GM19351 (cell line): ENCODE data around the gene HSPA5.
"Not testable (repeated sequence)": the region's sequence is repeated elsewhere in the genome, so short reads cannot be mapped to it uniquely, and the experiment has no call there.

ENCODE experiments used
- ATAC-seq: cut with Tn5 transposase; IDR thresholded peaks from one replicate; pipeline ENCODE4 v1.9.1; 2021; ENCODE audit warnings: mild to moderate bottlenecking, moderate library complexity; ENCODE audit not compliant: unreplicated experiment

The HSPA5 gene

DNA sequence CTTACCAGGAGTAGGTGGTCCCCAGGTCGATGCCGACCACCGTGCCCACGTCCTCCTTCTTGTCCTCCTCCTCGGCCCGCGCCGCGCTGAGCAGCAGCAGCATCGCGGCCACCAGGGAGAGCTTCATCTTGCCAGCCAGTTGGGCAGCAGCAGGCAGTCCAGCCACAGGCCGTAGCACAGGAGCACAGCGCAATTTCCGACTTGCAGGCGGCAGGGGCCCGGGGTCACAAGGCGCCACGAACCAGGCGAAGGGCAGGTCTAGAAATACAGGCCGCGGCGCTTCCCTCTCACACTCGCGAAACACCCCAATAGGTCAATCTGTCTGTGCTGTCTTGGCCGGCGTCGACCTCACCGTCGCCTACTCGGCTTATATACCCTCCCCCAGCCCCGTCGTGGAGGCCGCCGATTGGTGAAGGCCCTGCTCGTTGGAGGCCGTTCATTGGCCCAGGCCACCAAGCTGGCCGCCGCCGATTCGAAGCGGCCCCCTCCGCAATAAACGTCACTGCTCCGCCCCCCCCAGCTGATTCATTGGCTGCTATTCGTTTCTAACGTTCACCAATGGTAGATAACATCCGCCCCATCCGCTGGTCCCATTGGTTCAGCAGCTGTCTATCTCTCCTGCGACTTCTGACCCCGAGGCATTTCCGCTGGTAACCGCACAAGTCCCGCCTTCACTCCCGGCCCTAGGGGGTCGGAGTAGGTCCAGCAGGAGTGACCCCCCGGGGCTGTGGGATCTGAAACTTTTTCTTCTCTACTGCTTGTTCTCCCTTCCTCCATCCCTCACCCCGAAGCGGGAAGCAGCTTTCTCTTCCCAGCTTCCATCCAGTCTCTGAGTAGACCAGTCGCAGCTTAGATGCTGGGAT, at the start of gene HSPA5:
Gene HSPA5, minus strand, starts transcription at position 344 of the 863 bp plus-strand sequence. Its CDS starts 217 bp downstream, at position 127.
- ATAC-seq: peak; percentile 88

- ATAC-seq: not testable (repeated sequence)
These were observed 45.8 kb upstream of the HSPA5 start for GRCh38 chr9:125286935-125287433.

DNA sequence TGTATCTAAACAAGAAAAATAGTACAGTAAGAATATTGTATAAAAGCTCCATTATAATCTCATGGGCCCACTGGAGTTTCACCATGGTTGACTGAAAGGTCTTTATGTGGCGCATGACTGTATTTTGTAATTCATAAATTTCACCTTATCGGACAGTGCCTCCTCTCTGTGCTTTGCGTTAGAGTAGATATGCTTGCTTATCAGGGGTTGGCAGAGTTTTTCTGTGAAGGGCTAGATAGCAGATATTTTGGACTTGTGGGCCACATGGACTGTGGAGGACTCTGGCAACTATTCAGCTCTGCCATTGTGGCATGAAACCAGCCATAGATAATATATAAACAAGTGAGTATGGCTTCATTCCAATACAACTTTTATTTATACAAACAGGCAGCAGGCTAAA, 43.7 kb upstream of the HSPA5 start:
- no peak for ATAC-seq

DNA sequence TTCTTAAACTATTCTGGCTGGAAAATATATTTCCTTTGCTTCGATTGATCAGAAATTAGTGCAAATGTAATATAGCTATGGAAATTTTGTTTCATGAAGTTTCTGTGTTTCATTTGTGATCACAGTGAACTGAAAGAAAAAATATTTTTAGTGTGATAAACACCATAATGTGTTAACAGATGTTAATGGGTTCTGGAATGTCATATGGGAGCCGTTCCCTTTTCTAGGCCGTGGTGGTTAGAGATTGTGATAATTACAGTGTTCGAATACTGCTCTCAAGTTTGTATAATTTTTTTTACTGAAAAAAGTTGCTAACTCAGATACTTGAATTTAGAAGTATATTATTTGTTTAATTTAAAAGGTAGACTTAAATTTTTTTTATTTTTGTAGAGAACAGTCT, 39.8 kb upstream of the HSPA5 start:
- no peak for ATAC-seq

DNA sequence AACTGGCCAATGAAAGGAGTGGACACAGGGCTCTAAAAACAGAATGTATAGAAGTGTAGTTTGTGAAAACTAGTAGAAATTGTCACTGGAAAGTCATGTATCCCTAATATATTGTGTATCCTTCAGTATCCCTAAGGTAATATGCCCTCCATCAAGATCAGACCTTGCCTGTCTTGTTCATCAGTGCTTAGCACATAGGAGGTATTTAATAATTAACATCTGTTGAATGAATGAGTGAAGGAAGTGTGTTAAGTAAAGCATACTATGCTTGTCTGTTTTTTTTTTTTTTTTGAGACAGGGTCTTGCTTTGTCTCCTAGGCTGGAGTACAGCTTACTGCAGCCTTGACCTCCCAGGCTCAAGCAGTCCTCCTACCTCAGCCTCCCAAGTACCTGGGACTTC, 36.3 kb upstream of the HSPA5 start:
- ATAC-seq: no peak

- no peak for ATAC-seq
These were observed 35.6 kb upstream of the HSPA5 start for GRCh38 chr9:125276771-125277170.

DNA sequence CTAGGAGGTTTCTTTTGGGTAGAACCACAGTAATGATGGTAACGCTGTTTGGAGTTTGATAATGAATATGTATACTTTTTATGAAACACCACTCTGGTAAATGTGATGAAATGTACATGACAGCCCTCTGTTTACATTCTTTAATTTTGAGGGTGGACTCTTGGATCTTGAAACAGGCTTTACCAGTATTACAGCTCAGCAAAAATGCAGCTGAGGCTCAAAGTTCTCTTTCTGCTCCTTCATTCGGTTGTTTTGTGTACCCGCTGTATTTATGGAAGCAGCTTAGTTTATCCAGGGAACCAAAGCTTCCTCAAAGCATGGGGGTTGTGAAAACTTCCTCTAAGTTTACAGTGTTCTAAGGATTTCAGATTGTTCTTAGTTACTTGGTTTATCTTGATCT, 31.6 kb upstream of the HSPA5 start:
- no peak for ATAC-seq

DNA sequence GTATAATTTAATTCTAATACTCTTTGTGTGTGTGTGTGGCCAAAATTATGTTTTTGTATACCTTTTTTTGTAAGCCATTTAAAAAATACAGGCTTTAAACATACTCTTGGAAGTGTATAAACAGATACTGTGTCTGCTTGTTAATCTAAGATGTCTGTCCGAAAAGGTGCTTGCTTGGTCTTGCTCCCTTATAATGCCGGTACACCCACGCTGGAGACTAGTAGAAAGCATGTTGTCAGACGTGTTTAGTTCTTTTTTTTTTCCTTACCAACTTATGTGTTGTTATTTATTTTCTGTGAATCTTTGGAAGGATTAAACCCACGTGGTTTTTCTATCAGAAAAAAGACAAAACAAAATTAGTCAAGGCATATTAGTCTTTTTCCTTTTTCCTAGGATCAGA, 29.9 kb upstream of the HSPA5 start:
- no peak for ATAC-seq

DNA sequence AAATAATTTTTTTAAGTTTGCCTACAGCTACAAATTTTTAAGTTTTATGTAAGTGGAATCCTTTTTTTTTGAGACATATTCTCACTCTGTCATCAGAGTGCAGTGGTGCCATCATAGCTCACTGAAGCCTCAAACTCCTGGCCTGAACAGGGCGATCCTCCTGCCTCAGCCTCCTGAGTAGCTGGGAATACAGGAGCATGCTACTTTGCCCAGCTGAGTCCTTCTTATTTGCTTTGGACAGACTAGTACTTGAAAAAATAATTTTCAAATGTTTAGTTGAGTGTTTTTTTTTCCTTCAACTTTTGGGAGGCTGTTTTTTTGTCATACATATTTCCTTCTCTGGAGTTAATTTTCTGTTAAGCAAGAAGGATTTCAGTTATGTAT, 27.9 kb upstream of the HSPA5 start:
- no peak for ATAC-seq

DNA sequence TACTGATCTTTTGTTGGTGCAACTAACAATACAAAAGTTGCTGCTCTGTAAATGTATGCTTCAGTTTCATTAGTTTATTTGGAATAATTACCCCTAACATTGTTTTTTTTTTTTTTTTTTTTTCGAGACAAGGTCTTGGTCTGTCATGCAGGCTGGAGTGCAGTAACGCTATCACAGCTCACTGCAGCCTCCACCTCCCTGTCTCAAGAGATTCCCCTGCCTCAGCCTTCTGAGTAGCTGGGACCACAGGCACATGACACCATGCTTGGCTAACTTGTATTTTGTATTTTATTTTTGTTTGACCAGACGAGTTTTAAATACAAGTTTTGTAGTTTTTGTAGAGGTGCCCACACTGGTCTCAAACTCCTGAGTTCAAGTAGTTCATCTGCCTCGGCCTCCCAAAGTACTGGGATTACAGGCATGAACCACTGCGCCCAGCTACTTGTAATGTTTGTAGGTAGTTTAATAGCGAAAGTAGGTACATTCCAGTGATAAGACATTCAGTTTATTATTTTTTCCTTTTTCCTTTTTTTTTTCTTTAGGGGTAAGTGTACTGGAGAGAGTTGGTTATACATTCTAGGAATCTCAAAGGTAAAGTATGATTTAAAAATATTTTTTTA, 27.4 kb upstream of the HSPA5 start:
- ATAC-seq: no peak

DNA sequence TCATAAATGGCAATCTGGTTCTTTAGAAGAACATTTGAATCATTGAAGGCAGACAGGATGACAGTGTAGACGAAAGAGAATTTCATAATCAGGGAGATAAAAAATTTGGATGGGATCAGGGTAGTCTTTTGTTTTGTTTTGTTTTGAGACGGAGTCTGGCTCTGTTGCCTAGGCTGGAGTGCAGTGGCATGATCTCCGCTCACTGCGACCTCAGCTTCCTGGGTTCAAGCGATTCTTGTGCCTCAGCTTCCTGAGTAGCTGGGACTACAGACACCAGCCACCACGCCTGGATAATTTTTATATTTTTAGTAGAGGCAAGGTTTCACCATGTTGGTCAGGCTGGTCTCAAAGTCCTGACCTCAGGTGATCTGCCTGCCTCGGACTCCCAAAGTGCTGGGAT, 22.9 kb upstream of the HSPA5 start:
- not testable (repeated sequence) for ATAC-seq

GRCh38 chr9:125262294-125262991, 21.3 kb upstream of the HSPA5 start:
- ATAC-seq: peak; percentile 5

DNA sequence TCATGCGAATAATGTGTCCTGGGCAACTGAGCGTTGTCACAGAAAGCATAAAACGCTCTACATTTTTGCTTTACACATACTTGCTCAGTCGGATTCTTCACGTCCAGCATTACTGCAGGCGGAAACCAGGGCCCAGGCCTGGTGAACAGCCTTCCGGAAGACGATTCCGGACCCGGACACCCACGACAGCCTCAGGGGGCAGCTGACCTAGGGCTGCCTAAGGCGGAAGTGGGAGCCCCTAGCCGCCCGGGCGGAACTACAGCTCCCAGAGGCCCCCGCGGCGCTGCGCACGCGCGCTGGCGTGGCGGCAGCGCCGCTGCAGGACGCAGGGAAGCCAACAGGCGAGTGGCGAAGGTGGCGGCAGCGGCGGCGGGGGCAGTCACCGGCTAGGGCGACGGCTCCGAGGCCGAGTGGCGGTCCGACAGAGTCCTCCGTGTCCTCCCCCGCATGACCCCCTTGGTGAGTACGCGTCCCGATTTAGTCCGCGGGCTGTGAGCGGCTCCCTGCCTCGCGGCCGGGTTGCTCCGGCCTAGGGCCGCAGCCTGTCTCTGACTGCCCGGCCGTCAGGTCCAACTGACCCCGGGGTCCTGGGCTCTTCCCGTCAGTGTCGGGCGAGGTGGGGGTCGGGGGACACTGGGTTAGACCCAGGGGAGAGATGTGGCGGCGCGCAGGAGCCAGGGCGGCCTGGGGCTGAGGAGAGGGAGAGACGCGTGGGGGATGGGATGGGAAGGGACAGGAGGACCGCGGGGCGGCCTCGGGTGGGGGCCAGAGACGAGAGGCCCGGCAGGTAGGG, 20.6 kb upstream of the HSPA5 start, which contains the start of gene GAPVD1:
Gene GAPVD1, plus strand, starts transcription at position 326 of the 793 bp plus-strand sequence. CDS start 37,096 bp downstream, outside the sequence.
- peak; percentile 95 for ATAC-seq

GRCh38 chr9:125260561-125260960, 19.4 kb upstream of the HSPA5 start:
- no peak for ATAC-seq

DNA sequence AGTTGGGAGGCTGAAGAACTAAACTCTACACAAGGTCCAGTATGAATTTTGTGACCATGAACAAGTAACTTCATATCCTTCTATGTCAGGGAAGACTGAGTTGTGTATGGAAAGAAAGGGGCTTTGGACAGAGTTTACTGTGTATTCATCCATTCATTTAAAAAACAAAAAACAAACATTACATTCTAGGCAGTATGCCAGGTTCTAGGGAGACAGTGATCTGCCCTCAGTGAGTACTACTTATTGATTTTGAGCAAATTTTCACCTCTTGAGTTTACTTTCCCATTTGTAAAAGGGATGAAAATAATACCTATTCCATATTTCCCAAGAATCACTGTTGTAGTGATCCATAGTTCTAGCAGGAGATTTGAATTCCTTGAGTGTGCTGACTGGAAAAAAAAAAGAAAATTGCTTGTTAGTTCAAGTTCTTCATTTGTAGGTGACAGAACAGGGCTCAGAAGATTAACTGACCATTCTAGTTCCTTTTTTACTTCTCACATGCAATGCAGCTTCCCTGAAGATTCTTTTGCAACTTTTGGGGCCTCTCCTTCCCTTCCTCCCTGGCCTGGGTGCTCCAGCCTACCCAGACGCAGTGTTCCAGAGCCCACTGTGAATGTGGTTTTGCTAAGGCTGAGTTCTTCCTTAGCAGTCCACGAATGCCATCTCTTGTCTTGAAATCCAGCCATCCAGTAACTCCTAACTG, 17.8 kb upstream of the HSPA5 start:
- ATAC-seq: no peak

DNA sequence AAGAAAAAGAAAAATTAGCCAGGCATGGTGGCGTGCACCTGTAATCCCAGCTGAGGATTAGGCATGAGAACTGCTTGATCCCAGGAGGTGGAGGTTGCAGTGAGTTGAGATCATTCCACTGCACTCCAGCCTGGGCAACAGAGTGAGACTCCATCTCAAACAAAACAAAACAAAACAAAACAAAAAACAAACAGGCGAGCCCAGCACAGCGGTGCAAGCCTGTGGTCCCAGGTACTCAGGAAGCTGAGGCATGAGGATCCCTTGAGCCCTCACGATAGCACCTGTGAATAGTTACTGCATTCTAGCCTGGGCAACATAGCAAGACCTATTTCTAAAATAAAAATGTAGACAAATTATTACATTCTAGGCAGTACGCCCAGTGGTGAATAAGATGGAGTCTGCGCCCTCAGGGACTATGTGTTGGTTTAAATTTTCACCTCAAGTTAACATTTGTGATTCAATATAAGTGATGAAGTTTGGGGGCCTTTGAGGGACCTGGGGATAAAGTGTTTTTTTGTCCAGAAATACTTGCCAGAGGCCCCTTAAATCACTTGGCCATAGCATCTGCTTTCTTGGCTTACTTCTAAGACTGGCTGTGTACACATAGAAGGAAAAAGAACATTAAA, 17.1 kb upstream of the HSPA5 start:
- no peak for ATAC-seq

- no peak for ATAC-seq
These were observed 14.7 kb upstream of the HSPA5 start for GRCh38 chr9:125255781-125256391.

- no peak for ATAC-seq
These were observed 13.1 kb upstream of the HSPA5 start for GRCh38 chr9:125254231-125254630.

GRCh38 chr9:125246261-125246667, 5.1 kb upstream of the HSPA5 start:
- ATAC-seq: no peak
